ENCODE results near the gene AXIN1. TPM values are rescaled to one million over a fixed set of nuclear protein-coding genes. Genes with fewer than 3 reads are reported as not detected.

Gene AXIN1
- total and polyA plus RNA-seq, 2 of the 8 experiments (the other 6 are each of a cell fraction or from before 2014, with no cell fraction given) = 12.5 to 41.9 TPM

DNA sequence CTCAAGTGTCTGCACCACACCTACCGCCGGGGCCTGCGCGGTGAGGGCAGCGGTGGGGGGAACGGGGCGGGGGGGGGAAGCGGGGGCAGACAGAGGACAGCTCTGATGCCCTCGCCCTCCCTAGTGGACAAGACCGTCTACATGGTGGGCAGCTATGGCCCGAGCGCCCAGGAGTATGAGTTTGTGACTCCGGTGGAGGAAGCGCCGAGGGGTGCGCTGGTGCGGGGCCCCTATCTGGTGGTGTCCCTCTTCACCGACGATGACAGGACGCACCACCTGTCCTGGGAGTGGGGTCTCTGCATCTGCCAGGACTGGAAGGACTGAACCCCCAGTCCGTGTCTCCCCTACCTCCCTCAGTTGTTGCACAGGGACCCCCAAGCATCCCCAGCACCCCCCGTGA is 70.0 kb downstream of the AXIN1 start:
- no peak overlapping the region for H3K4me2 ChIP-seq (ENCODE audit: insufficient read depth in 1 of 2, low read depth in 2 of 2, low read length in 2 of 2)
- H3K27ac ChIP-seq (ENCODE audit: low read depth, low read length) = no peak overlapping the region
- H3K9me3 ChIP-seq (ENCODE audit: insufficient read depth in 2 of 2, low read depth in 1 of 2, low read length in 1 of 2) = peaks cover 0 to 5% of the 10 kb centered on the region in 2 experiments; a peak in 1 of 4 replicates
- H2AFZ ChIP-seq (ENCODE audit: low read length) = no peak overlapping the region
- peaks cover 0 to 4% (median 2%) of the 10 kb centered on the region in 4 experiments; a peak in 3 of 8 replicates for H3K36me3 ChIP-seq (ENCODE audit: control insufficient read depth in 2 of 4, insufficient read depth in 4 of 4, low read length in 3 of 4)
- H2BK12ac ChIP-seq (ENCODE audit: low read depth, low read length) = no peak overlapping the region
- H3K23me2 ChIP-seq (ENCODE audit: low read depth, low read length) = peaks cover 6% of the 10 kb centered on the region; the same call in 1 of the 2 replicates
- ChIA-PET POLR2A (ENCODE audit: partially characterized antibody) (interaction anchor here (0.6 to 3.3 kb wide), 2 partner anchors 14 to 44 kb away, joined by 3 to 13 read pairs; no protein-coding TSS in a partner anchor), CTCF (ENCODE audit: partially characterized antibody) (no interaction called here)
- H2AK5ac ChIP-seq (ENCODE audit: low read depth, low read length) = no peak overlapping the region
- 91% methylated on average over 11 of the region's 22 CpGs; no CpG with 5 or more reads in 1 of the 2 experiments for WGBS, 2 experiments (ENCODE audit: extremely low coverage in 1 of 2, insufficient coverage in 1 of 2, insufficient read length in 1 of 2, insufficient replicate concordance in 2 of 2, low coverage in 1 of 2, low lambda C conversion rate in 2 of 2, missing lambda C conversion rate in 1 of 2)
- no peak for DNase-seq (ENCODE audit: low read depth in 1 of 2, low spot score in 2 of 2)
- H3K18ac ChIP-seq (ENCODE audit: extremely low read depth, low read length) = no peak overlapping the region
- no peaks in the 10 kb centered on the region for H3K79me1 ChIP-seq (ENCODE audit: low read depth, low read length)
- no peak overlapping the region for H4K8ac ChIP-seq (ENCODE audit: extremely low read depth, insufficient read depth, low read length)
- no peak for FAIRE-seq
- H3K4me1 ChIP-seq (replicated peaks in 1 of 4; ENCODE audit: control insufficient read depth in 3 of 4, insufficient read depth in 4 of 4, low read length in 3 of 4) = peaks cover 0 to 3% (median 0%) of the 10 kb centered on the region in 4 experiments; a peak in 3 of 7 replicates
- no peak overlapping the region for H2BK15ac ChIP-seq (ENCODE audit: low read length)
- no peak overlapping the region for H3K9ac ChIP-seq (replicated peaks in 1 of 4; ENCODE audit: extremely low read depth in 1 of 4, low read depth in 3 of 4, low read length in 3 of 4)
- no peak overlapping the region for H3K14ac ChIP-seq (ENCODE audit: insufficient read length)
- H3K4me3 ChIP-seq (ENCODE audit: extremely low read depth in 1 of 4, insufficient read depth in 2 of 4, low read depth in 3 of 4, low read length in 4 of 4) = no peak overlapping the region
- no peak overlapping the region for H2BK20ac ChIP-seq (ENCODE audit: low read length)
- H3K4ac ChIP-seq (replicated peaks; ENCODE audit: insufficient read length, low read depth, low read length) = no peak overlapping the region
- no peak overlapping the region for H4K91ac ChIP-seq (replicated peaks; ENCODE audit: insufficient read length, low read length)
- no peak overlapping the region for H2BK5ac ChIP-seq (ENCODE audit: low read depth, low read length)
- H4K5ac ChIP-seq (ENCODE audit: insufficient read length, low read depth, low read length) = no peak overlapping the region
- H2BK120ac ChIP-seq (replicated peaks; ENCODE audit: low read depth, low read length) = no peak overlapping the region
- H3K23ac ChIP-seq (ENCODE audit: insufficient read length) = no peak overlapping the region
- H4K20me1 ChIP-seq (replicated peaks in 1 of 2; ENCODE audit: control insufficient read depth in 1 of 2, insufficient read depth in 2 of 2, low read length in 2 of 2) = no peaks in the 10 kb centered on the region
- H3K79me2 ChIP-seq (ENCODE audit: control insufficient read depth in 1 of 2, insufficient read depth in 2 of 2, low read length in 2 of 2) = no peaks in the 10 kb centered on the region
- H3K56ac ChIP-seq (replicated peaks; ENCODE audit: insufficient read length, low read depth, low read length) = no peak overlapping the region
- H3K27me3 ChIP-seq (replicated peaks in 1 of 4; ENCODE audit: control insufficient read depth in 3 of 4, extremely low read depth in 1 of 4, insufficient read depth in 3 of 4, low read length in 3 of 4) = peaks cover 10 to 27% (median 22%) of the 10 kb centered on the region in 4 experiments
- TF ChIP-seq JUND (IDR thresholded peaks at IDR 0.05; ENCODE audit: low read length) = no peak
- TF ChIP-seq KDM1A (IDR thresholded peaks at IDR 0.05; ENCODE audit: borderline replicate concordance, low read length) = no peak
- no peak for TF ChIP-seq GABPA (IDR thresholded peaks at IDR 0.05; ENCODE audit: borderline replicate concordance, insufficient read depth, low read length)
- no peak for TF ChIP-seq SRF (IDR thresholded peaks at IDR 0.05; ENCODE audit: low read depth, low read length)
- no peak for TF ChIP-seq CBX8 (IDR thresholded peaks at IDR 0.05; ENCODE audit: borderline replicate concordance, low read depth, low read length)
- no peak for TF ChIP-seq RFX5 (IDR thresholded peaks at IDR 0.05; ENCODE audit: borderline replicate concordance, low read depth, low read length)
- TF ChIP-seq BACH1 (IDR thresholded peaks at IDR 0.05; ENCODE audit: low read length) = no peak
- TF ChIP-seq, protein P1, sequence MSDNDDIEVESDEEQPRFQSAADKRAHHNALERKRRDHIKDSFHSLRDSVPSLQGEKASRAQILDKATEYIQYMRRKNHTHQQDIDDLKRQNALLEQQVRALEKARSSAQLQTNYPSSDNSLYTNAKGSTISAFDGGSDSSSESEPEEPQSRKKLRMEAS (IDR thresholded peaks at IDR 0.05) = no peak
- TF ChIP-seq RBBP5 (IDR thresholded peaks at IDR 0.05; ENCODE audit: borderline replicate concordance, low read depth, low read length) = no peak
- TF ChIP-seq, protein P2, sequence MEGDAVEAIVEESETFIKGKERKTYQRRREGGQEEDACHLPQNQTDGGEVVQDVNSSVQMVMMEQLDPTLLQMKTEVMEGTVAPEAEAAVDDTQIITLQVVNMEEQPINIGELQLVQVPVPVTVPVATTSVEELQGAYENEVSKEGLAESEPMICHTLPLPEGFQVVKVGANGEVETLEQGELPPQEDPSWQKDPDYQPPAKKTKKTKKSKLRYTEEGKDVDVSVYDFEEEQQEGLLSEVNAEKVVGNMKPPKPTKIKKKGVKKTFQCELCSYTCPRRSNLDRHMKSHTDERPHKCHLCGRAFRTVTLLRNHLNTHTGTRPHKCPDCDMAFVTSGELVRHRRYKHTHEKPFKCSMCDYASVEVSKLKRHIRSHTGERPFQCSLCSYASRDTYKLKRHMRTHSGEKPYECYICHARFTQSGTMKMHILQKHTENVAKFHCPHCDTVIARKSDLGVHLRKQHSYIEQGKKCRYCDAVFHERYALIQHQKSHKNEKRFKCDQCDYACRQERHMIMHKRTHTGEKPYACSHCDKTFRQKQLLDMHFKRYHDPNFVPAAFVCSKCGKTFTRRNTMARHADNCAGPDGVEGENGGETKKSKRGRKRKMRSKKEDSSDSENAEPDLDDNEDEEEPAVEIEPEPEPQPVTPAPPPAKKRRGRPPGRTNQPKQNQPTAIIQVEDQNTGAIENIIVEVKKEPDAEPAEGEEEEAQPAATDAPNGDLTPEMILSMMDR (IDR thresholded peaks at IDR 0.05; ENCODE audit: control extremely low read depth in 1 of 3, insufficient read depth in 1 of 3, low read depth in 1 of 3, low read length in 3 of 3) = no peak
- TF ChIP-seq HDAC2 (IDR thresholded peaks at IDR 0.05; ENCODE audit: borderline replicate concordance in 1 of 2, low read depth in 2 of 2, low read length in 2 of 2) = no peak
